A549 (cell line): ENCODE measurements around the gene STOX2. TPM values are rescaled to one million over a fixed set of nuclear protein-coding genes. Genes with fewer than 3 reads are reported as not detected.

Experiments used
- ATAC-seq, 2 experiments: fragments of 200-7000 bp in 1 of 2; fragments of >200 bp in 1 of 2; cut with Nextera tagmentation in 1 of 2; cut with Tn5 transposase in 1 of 2; 3 replicates each; pipeline versions ENCODE4 v1.8.0 to v1.9.1; 2018 to 2020; ENCODE audit warnings: mild to moderate bottlenecking in 1 of 2, moderate library complexity in 1 of 2
- CTCF ChIA-PET: fragments of 300-600 bp; sonication (Branson Sonifier 250); formaldehyde crosslinking; extraction: SDS; loops from one replicate; lab custom pipeline; 2021; ENCODE audit warnings: antibody characterized with exemption, inconsistent platforms; lab: Yijun Ruan, JAX
- POLR2A ChIA-PET: fragments of 350-600 bp; formaldehyde crosslinking; extraction: SDS; loops from one replicate; lab custom pipeline; 2021; ENCODE audit warnings: antibody characterized with exemption, inconsistent platforms; lab: Yijun Ruan, JAX
- DNase-seq, 2 experiments: peaks; one replicate each; pipeline versions ENCODE4 v3.0.0 to v3.0.0-alpha.2; 2011 to 2016; ENCODE audit warnings: low read depth in 1 of 2, low spot score in 1 of 2
- FAIRE-seq: peaks from 2 replicates; lab custom pipeline; 2011; peaks lifted over from hg19 to GRCh38; lab: Jason Lieb, UNC
- H3K27ac ChIP-seq, 2 experiments: fragments of >200 bp; sonication (Bioruptor Twin); formaldehyde crosslinking; 3 replicates each; pipeline ENCODE4 v1.5.1; 2016 to 2017
- H3K4me1 ChIP-seq: fragments of >200 bp; sonication (Bioruptor Twin); formaldehyde crosslinking; 3 replicates; pipeline ENCODE4 v1.6.1; 2016
- H3K4me2 ChIP-seq: fragments of >200 bp; sonication (Bioruptor Twin); formaldehyde crosslinking; 3 replicates; pipeline ENCODE4 v1.6.1; 2016
- H3K4me3 ChIP-seq: fragments of >200 bp; sonication (Bioruptor Twin); formaldehyde crosslinking; 3 replicates; pipeline ENCODE4 v1.5.1; 2016
- H3K9me3 ChIP-seq: fragments of >200 bp; sonication (Bioruptor Twin); formaldehyde crosslinking; 3 replicates; pipeline ENCODE4 v1.6.1; 2016
- CHD4 ChIP-seq: fragments of 200-600 bp; sonication (generic); IDR thresholded peaks from 2 replicates; pipeline ENCODE4 v1.6.1; 2016; ENCODE audit warnings: antibody characterized with exemption, mild to moderate bottlenecking, borderline replicate concordance
- CTCF ChIP-seq: fragments of >200 bp; sonication (Bioruptor Twin); formaldehyde crosslinking; IDR thresholded peaks from 3 replicates; pipeline ENCODE4 v1.5.1; 2016
- E2F6 ChIP-seq: IDR thresholded peaks from 2 replicates; pipeline ENCODE4 v1.6.1; 2012; ENCODE audit warnings: low read depth, borderline replicate concordance
- EHF ChIP-seq: fragments of 250-450 bp; sonication (Bioruptor Pico); IDR thresholded peaks from 2 replicates; pipeline ENCODE4 v1.5.0; 2020; ENCODE audit warnings: mild to moderate bottlenecking
- EP300 ChIP-seq, 2 experiments: fragments of >200 bp; sonication (Bioruptor Twin); formaldehyde crosslinking; IDR thresholded peaks; 2 replicates in 1 of 2; 3 replicates in 1 of 2; pipeline ENCODE4 v1.6.1; 2016 to 2017
- ESRRA ChIP-seq: fragments of 150-350 bp; IDR thresholded peaks from 2 replicates; pipeline ENCODE4 v1.6.1; 2014; ENCODE audit warnings: mild to moderate bottlenecking, low read length, borderline replicate concordance
- FOSL2 ChIP-seq, 2 experiments: fragments of 450-650 bp in 1 of 2; fragments of >200 bp in 1 of 2; sonication (Bioruptor Twin) in 1 of 2; formaldehyde crosslinking; IDR thresholded peaks; 2 replicates each; pipeline versions ENCODE4 v1.5.0 to v1.6.1; 2016 to 2020; ENCODE audit warnings: mild to moderate bottlenecking in 1 of 2, moderate library complexity in 1 of 2
- HOXB5 ChIP-seq: fragments of 250-450 bp; sonication (Bioruptor Pico); IDR thresholded peaks from 2 replicates; pipeline ENCODE4 v1.5.0; 2020; ENCODE audit warnings: mild to moderate bottlenecking, moderate library complexity
- JUN ChIP-seq, 2 experiments: fragments of >200 bp; sonication (Bioruptor Twin); formaldehyde crosslinking; IDR thresholded peaks; 2 replicates in 1 of 2; 3 replicates in 1 of 2; pipeline ENCODE4 v1.6.1; 2016 to 2017
- JUNB ChIP-seq: fragments of >200 bp; sonication (Bioruptor Twin); formaldehyde crosslinking; IDR thresholded peaks from 2 replicates; pipeline ENCODE4 v1.6.1; 2016
- KDM1A ChIP-seq: fragments of 200-600 bp; sonication (generic); IDR thresholded peaks from 2 replicates; pipeline ENCODE4 v1.6.1; 2016; ENCODE audit warnings: low read depth, mild to moderate bottlenecking
- KDM5A ChIP-seq: fragments of 200-600 bp; sonication (generic); IDR thresholded peaks from 2 replicates; pipeline ENCODE4 v1.6.1; 2016; ENCODE audit warnings: antibody characterized with exemption, mild to moderate bottlenecking
- MAFK ChIP-seq: fragments of 450-650 bp; IDR thresholded peaks from 2 replicates; pipeline ENCODE4 v1.6.1; 2014; ENCODE audit not compliant: partially characterized antibody
- MAZ ChIP-seq: fragments of 150-350 bp; IDR thresholded peaks from 2 replicates; pipeline ENCODE4 v1.6.1; 2014; ENCODE audit warnings: antibody characterized with exemption, low read depth, low read length, borderline replicate concordance
- NFE2L2 ChIP-seq: fragments of 150-350 bp; conservative IDR thresholded peaks from 2 replicates; pipeline ENCODE4 v1.6.1; 2014; ENCODE audit warnings: low read length
- POLR2AphosphoS2 ChIP-seq: conservative IDR thresholded peaks from 2 replicates; pipeline ENCODE4 v1.6.1; 2012; ENCODE audit warnings: low read length, improper control_type of control experiment, inconsistent platforms
- RAD21 ChIP-seq, 2 experiments: fragments of >200 bp in 1 of 2; sonication (Bioruptor Twin) in 1 of 2; formaldehyde crosslinking in 1 of 2; IDR thresholded peaks in 1 of 2; conservative IDR thresholded peaks in 1 of 2; 2 replicates in 1 of 2; 3 replicates in 1 of 2; pipeline ENCODE4 v1.6.1; 2012 to 2018; ENCODE audit warnings: inconsistent platforms in 1 of 2
- RARB ChIP-seq: fragments of 250-450 bp; sonication (Bioruptor Pico); IDR thresholded peaks from 2 replicates; pipeline ENCODE4 v1.8.0; 2021; ENCODE audit warnings: mild to moderate bottlenecking, moderate library complexity
- RCOR1 ChIP-seq: fragments of 150-350 bp; IDR thresholded peaks from 2 replicates; pipeline ENCODE4 v1.6.1; 2014; ENCODE audit warnings: antibody characterized with exemption, low read length, low read depth
- RNF2 ChIP-seq: fragments of 200-600 bp; sonication (generic); IDR thresholded peaks from 2 replicates; pipeline ENCODE4 v1.6.1; 2016; ENCODE audit warnings: low read depth, mild to moderate bottlenecking, antibody characterized with exemption, moderate library complexity, borderline replicate concordance
- SMC3 ChIP-seq: fragments of >200 bp; sonication (Bioruptor Twin); formaldehyde crosslinking; IDR thresholded peaks from 3 replicates; pipeline ENCODE4 v1.6.1; 2018; ENCODE audit warnings: inconsistent platforms
- SREBF2 ChIP-seq: fragments of 450-650 bp; IDR thresholded peaks from 2 replicates; pipeline ENCODE4 v1.6.1; 2014; ENCODE audit warnings: mild to moderate bottlenecking, moderate library complexity
- ZFP36 ChIP-seq: fragments of 450-650 bp; IDR thresholded peaks from 2 replicates; pipeline ENCODE4 v1.6.1; 2014; ENCODE audit warnings: borderline replicate concordance; ENCODE audit not compliant: partially characterized antibody
- WGBS: methylation state at CpG from one replicate; pipeline ENCODE4 v1.1.6; 2017; ENCODE audit errors: missing lambda C conversion rate; 5-methylcytosine and 5-hydroxymethylcytosine counted together
- polyA plus RNA-seq, 4 experiments: library from polyadenylated mRNA; depleted of rRNA in 3 of 4; stranded (reverse); fragments of >200 nt; fragmentation: RNase III in 1 of 4; extraction: RNeasy Plus Mini Kit Qiagen cat#74134 plus additional on column Dnase treatment in 1 of 4; gene quantifications; 2 replicates in 3 of 4; 3 replicates in 1 of 4; pipeline ENCODE4 v1.2.3, GENCODE V29; 2011 to 2017
- TF ChIP-seq, protein P1 (sequence below): fragments of >200 bp; sonication (Bioruptor Twin); formaldehyde crosslinking; IDR thresholded peaks from 2 replicates; pipeline ENCODE4 v1.6.1; 2016

STOX2 gene
- polyA plus RNA-seq, 2 of the 4 experiments (the other 2 are of a cell fraction), result 2.7 to 5.2 TPM

DNA sequence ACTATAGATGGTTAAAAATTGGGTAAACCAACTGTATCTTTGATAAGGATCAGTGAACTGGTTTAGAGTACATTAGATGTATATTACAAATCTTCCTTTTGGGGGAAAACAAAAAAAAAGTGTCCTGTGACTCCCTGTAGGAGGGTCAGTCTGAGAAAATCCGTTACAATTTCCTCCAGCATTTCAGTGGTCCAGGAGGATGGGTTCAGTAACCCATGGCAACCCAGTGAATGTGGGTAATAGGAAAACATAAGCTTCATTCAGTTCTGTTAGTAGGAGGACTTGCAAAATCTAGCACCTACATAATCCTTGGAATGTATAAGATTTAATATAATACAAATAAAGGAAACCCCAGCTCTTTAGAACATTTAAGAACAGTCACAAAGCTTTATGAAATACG, 16.2 kb downstream of the STOX2 start (continued):
- TF ChIP-seq ESRRA, result no peak
- TF ChIP-seq, all 56 proteins: peak for 0

DNA sequence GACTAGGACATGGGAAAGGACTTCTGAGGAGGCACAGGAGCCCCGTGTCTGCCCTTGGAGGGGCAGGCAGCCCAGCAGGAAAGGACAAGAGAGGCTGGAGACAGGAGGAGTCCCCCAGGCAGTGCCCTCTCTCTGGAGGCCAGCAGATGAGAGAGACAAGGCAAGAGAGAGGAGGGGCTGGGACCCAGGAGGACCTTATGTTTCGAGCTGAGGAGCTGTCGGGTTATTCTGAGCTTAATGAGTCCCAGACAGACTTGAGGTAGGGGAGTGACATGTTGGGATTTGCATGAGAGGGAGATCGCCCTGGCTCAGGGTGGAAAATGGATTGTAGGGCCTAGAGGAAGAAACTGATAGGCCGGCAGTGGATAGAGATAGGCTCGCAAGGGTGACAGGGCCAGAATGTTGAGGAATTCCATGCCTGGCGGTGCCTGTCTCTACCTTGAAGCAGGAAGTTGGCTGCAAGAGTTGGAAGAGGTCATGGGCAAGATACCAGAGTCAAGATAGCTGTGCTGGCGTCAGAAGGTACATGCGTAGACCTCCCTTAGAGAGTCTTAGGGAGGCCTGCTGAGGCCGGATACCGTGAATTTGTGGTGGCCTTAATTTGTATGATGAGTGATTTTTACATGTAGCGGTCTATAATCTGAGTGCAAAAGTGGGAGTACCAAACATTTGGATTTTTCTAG, 19.4 kb downstream of the STOX2 start:
- Histone ChIP-seq H3K9me3 (no peaks in the 10 kb centered on the region), H3K4me2 (no peak overlapping the region), H3K4me3 (no peak overlapping the region), H3K4me1 (no peaks in the 10 kb centered on the region), H3K27ac (no peak overlapping the region)
- no peak for ATAC-seq
- FAIRE-seq, result no peak
- ChIA-PET POLR2A (no interaction called here), CTCF (no interaction called here)
- DNase-seq, result no peak
- 83% methylated on average over 12 of the region's 12 CpGs for WGBS
- TF ChIP-seq FOSL2 (IDR thresholded peaks at IDR 0.05), result no peak
- TF ChIP-seq FOSL2 (CRISPR knock-in tag; IDR thresholded peaks at IDR 0.05), result no peak
- TF ChIP-seq JUNB, result no peak
- TF ChIP-seq CHD4, result no peak
- TF ChIP-seq CTCF, result no peak
- TF ChIP-seq KDM5A, result no peak
- TF ChIP-seq EP300 (IDR thresholded peaks at IDR 0.05), result no peak
- TF ChIP-seq, protein P1, sequence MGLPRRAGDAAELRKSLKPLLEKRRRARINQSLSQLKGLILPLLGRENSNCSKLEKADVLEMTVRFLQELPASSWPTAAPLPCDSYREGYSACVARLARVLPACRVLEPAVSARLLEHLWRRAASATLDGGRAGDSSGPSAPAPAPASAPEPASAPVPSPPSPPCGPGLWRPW, result no peak
- no peak for TF ChIP-seq E2F6
- no peak for TF ChIP-seq RAD21 (conservative IDR thresholded peaks at IDR 0.05 in 1 of 2, IDR thresholded peaks at IDR 0.05 in 1 of 2)
- no peak for TF ChIP-seq ZFP36

- FAIRE-seq (no peak), ATAC-seq (no peak), DNase-seq (no peak)
- WGBS, result 90% methylated on average over 5 of the region's 5 CpGs
- Histone ChIP-seq H3K4me1 (no peaks in the 10 kb centered on the region), H3K27ac (no peak overlapping the region), H3K4me3 (no peak overlapping the region), H3K4me2 (no peak overlapping the region), H3K9me3 (no peaks in the 10 kb centered on the region)
- CTCF ChIA-PET, result interaction anchor here (0.6 kb wide), 1 partner anchor 67 kb away, joined by 3 read pairs; no protein-coding TSS in a partner anchor
- TF ChIP-seq RARB (CRISPR knock-in tag) (no peak), NFE2L2 (no peak), SREBF2 (no peak), EHF (no peak), HOXB5 (no peak), KDM1A (no peak), RNF2 (no peak), SMC3 (no peak), CHD4 (no peak), MAFK (no peak), POLR2AphosphoS2 (no peak), MAZ (no peak), RCOR1 (no peak), JUN (IDR thresholded peaks at IDR 0.05) (no peak)
- POLR2A ChIA-PET, result no interaction called here
These were observed 21.8 kb downstream of the STOX2 start for GRCh38 chr4:183926950-183927349.
